IPS DF 19.7 (cell line): ENCODE results near the gene CXCR5.

ENCODE experiments used
- DNase-seq: peaks from one replicate; pipeline ENCODE4 v3.0.0-alpha.2; 2013; ENCODE audit warnings: low read depth, low spot score

CXCR5 gene

DNA sequence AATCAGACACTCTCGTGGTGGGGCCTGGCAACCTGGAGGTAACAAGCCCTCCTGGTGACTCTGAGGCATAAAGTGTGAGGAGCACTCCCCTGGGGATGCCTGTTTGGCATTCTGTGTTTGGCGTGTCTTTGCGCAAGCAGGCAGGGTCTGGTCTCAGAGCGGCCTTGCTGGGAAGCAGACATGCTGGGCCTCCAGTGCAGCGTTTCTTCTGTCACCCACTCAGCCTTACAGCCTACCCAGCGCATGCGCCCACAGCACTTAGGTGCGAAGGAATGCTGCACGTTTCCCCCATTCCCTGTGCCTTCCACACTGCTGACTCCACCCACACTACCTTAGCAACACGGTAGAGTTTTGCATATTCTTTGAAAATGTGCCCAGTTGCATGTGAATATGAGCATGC lies 7.4 kb upstream of the CXCR5 start:
- DNase-seq = no peak

DNA sequence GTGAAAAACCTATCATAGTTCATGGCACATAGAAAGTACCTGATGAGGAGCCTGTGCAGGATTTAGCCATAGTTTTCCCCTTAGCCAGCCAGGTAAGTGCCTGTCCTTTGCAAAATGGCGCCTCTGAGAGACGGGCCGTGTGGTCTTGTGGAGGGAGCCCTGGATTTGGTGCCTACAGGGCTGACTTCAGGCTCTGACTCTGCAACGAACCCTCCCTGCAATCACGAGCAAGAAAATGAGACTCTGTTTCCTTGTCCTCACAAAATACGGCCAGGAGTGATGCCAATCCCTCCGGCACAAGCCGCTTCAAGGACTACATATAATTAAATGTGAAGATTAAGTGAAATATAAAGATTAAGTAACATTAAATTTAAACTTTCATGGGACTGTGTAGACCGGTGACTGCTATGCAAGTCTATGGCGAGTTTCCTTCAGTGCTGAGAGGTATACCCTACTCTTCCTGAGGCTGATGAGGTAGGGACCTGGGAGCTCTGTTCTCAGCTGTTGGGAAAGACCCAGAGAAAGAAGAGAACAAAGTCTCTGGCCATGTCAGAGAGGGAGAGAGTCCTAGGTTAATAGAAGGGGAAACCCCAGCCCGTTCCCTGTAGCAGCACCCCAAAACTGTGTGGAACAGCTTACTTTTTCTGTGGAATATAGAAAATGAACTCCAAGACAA lies 6.1 kb upstream of the CXCR5 start:
- no peak for DNase-seq

DNA sequence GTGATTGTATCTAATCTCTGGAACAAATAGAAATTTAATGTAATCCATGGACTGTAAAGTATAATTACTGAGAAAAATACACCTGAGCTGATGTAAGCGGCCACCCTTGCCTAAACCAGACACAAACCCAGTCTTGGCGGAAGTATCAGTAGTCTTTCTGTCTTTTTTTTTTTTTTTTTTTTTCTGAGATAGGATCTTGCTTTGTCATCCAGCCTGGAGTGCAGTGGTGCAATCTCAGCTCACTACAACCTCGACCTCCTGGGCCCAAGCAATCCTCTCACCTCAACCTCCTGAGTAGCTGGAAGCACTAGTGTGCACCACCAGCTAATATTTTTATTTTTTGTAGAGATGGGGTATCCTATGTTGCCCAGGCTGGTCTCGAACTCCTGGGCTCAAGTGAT lies 5.5 kb upstream of the CXCR5 start:
- DNase-seq = no peak

DNA sequence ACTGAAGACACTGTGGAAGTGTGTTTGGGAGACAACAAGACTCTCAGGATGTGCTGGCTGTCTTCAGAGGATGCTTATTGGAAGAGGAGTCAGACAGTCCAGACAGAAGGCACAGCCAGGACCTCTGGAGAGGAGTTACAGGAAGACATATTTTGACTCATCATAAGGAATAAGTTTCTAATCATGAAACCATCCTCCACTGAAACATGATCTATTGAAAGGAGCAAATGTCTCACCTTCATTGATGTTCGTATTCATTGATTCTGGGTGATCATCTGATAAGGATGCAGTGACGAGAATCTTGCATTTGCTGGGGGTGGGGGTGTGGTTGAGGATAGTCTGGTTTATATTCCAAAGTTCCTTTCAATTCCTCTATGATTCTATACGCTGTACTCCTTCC lies 2.5 kb upstream of the CXCR5 start:
- no peak for DNase-seq

DNA sequence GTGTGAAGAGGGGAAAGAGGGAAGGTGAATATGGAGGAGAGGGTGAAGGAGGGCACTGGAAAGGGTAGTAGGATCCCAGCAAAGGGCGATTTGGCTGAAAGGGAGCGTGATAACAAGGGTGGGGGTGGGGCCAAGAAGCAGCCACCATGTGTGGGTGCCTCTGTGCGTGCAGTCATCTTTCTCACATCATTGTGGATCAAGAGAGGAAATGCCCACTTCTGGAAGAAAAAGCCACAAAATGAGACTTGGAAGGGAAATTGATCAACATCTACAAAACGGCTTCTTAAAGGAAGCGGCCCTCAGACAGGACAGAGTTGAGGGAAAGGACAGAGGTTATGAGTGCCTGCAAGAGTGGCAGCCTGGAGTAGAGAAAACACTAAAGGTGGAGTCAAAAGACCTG lies 1.2 kb upstream of the CXCR5 start:
- no peak for DNase-seq

DNA sequence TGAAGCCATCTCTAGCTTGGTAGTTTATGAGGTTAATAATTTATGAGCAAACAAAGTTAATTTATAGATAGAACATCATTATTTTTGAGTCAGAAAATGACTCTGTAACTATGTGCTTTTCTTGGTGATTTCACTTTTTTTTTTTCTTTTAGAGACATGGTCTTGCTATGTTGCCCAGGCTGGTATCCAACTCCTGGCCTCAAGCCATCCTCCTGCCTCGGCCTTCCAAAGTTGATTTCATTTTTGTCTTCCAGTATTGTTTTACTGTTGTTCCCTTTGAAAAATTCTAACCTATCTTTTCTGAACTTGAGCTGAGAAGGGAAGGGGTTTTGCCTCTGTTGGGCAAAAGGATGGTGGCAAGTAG lies 706 bp upstream of the CXCR5 start:
- no peak for DNase-seq

DNA sequence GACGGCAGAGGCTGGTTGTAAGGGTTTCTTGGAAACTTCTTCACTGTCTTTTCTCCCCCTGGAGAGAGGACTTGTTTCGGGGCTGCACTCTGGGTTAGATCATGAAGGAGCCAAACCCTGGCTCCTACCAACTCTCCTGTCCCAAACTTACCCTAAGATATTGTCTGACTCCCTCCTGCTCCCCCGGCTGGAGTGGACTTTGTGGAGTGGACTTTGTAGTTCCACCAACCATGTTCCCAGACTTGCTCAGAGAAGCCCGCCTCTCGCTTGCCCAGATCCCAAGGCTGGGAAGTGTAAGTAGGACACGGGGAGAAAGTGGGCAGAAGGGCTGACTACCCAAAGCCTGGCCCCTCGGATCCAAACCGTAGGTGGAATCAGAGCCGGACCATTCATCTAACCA lies 1.2 kb downstream of the CXCR5 start:
- no peak for DNase-seq

DNA sequence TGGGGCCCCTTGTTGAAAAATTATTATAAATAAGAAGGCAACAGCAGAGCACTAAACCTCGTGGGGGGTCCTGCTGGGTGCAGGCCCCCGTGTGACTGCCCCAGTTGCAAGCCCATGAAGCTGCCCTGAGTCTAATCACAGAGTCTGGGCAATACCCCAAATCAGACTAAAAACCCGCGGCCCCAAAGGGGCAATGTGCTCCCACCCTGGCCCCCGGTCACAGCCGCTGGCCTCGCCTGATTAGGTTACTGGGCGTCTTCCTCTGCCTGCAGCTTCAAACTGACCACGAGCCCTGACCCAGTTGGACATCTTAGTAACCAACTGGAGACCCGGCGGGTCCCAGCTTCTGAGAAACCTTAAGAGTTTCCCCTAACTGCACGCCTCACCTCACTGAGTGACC lies 1.6 kb downstream of the CXCR5 start:
- no peak for DNase-seq

DNA sequence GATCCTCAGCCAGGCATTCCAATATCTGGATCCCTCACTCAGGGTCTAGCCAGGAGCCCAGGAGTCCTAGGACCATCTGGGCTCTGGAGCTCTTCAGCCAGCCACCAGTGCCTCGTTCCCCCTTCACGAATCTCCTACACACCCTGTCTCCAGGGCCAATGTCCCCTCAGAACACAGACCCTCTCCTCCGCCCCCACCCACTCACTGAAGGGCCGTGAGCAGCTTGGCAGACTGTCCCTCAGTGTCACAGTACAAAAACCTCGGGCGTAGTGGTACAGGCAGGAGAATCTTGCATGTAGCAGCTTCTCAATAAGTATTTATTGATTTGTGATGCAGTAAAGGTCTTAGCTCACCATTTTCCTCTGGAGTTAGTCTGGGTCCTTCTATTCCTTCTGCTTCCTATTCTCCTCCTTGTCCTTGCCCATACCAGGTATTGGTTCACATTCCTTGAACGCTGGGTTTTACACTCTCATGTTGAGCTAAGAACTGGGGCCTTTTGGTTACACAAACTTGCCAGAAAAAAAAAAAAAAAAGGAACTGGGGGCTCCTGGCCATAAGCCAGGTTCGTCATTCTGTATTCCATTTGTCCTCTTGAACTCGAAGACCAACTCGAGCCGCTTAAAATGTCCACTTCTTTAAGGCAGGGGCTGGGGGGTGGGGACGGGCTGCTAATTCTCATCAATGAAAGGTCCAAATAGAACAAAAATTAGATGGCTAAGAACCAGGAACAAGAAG lies 2.3 kb downstream of the CXCR5 start:
- no peak for DNase-seq

DNA sequence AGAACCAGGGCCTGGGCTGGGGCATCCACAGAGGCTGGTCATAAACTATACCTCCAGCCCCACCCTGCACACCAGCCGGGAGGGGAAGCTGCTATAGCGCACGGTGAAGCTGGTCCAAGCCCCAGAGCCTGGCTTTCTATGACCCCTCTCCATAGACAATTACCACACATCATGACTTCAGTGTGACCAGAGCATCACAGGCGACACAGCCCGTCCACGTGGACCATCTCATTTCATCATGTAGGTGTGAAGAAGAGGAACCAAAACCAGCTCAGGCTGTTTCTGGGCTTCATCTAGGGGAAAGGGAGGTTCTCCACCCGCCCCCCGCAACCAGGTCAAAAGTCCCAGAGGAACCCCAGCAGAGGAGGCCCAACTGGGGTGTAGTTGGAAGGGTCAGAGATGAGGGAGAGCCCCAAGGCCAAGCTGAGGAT lies 3.0 kb downstream of the CXCR5 start:
- DNase-seq = no peak

DNA sequence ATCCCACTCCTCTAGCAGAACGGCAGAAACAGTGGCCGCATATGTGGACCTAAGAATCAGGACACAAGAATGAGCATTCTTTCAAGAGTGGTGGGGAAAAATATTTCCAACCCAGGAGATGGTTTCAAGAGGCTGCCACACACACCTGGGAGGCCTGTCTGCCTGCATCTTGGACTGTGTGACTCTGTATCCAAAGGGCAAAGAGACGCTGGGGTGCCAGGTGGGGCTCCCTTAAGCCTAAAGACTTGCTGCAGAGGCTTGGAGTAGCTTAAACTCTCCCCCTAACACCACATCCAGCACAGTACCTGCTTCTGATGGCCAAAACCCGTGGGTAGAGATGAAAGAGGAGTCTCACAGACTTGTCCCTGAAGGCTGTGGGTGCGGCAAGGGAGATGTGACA lies 3.5 kb downstream of the CXCR5 start:
- DNase-seq = no peak

DNA sequence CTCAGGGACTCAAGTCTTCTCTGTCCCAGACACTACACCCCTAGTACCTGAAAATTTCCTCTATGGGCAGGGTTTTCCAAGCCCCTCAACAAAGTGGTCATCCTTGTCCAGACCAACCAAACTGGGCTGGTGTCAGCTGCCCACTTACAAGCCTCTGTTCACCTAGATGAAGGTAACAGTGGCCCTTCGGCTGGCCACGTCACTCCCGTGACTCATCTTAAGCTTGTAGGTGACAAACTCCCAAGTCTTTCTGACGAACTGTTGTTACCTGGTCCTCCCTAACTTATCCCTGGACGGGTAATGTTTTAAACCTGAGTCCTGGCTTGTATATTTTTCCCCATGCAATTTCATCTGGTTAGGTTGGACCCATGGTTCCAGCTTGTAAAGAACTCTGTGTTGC lies 4.7 kb downstream of the CXCR5 start:
- no peak for DNase-seq

DNA sequence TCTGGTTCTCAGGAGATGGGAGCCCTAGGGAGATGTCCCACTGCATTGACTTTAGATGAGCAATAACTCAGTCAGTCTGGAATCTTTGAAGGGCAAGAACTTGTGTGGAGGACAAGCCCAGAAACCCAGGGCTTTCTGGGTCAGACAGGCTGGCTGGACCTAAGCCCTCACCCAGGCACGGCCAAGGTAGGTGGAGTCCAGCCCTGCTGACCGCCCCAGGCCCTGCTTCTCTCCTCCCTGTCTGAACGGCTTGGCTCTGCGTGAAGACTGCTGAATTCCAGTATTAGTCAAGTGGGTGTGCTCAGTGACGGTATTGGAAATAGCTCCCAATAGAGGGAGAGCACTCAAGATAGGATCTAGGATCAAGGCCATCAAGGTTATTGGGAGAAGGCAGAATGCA lies 6.1 kb downstream of the CXCR5 start:
- DNase-seq = no peak

DNA sequence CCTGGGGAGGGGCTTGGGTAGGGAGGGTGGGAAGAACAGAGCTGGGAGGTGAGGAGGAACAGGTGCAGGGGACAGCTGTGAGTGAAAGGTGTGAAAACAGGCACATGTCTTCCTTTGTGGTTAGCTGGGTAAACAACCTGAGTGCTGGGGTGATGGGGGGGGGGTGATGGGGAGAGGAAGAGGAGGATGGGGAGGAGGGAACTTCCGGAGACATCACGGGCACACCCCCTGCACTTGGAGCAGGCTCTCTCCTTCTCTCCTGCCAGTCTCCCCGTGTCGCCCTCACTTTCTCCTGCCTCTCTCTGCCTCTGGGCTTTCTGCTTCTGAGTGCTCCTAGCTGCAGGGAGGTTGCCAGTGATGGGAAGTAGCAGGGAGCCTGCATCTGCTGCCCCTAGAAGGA lies 8.8 kb downstream of the CXCR5 start:
- no peak for DNase-seq

DNA sequence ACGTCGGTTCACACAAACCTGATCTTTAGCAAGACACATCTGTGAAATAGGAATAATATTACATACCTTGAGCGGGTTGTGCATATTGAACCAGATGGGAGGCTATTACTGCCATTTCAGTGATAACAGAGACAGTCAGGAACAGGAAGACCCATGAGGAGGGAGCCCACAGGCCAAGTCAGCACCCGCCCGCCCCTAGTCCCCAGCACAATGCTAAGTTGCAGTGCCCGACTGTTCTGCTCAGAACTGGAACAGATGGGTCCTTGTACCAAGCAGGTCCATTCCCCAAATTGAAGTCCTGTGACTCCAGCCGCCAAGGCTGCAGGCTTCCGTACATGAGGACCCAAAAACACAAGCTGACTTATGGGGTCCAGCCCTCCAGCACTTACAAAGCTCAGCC lies 9.3 kb downstream of the CXCR5 start:
- no peak for DNase-seq

DNA sequence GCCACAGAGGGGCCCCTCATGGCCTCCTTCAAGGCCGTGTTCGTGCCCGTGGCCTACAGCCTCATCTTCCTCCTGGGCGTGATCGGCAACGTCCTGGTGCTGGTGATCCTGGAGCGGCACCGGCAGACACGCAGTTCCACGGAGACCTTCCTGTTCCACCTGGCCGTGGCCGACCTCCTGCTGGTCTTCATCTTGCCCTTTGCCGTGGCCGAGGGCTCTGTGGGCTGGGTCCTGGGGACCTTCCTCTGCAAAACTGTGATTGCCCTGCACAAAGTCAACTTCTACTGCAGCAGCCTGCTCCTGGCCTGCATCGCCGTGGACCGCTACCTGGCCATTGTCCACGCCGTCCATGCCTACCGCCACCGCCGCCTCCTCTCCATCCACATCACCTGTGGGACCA lies 10.0 kb downstream of the CXCR5 start:
- DNase-seq = no peak

DNA sequence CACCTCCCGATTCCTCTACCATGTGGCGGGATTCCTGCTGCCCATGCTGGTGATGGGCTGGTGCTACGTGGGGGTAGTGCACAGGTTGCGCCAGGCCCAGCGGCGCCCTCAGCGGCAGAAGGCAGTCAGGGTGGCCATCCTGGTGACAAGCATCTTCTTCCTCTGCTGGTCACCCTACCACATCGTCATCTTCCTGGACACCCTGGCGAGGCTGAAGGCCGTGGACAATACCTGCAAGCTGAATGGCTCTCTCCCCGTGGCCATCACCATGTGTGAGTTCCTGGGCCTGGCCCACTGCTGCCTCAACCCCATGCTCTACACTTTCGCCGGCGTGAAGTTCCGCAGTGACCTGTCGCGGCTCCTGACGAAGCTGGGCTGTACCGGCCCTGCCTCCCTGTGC lies 10.5 kb downstream of the CXCR5 start:
- no peak for DNase-seq

DNA sequence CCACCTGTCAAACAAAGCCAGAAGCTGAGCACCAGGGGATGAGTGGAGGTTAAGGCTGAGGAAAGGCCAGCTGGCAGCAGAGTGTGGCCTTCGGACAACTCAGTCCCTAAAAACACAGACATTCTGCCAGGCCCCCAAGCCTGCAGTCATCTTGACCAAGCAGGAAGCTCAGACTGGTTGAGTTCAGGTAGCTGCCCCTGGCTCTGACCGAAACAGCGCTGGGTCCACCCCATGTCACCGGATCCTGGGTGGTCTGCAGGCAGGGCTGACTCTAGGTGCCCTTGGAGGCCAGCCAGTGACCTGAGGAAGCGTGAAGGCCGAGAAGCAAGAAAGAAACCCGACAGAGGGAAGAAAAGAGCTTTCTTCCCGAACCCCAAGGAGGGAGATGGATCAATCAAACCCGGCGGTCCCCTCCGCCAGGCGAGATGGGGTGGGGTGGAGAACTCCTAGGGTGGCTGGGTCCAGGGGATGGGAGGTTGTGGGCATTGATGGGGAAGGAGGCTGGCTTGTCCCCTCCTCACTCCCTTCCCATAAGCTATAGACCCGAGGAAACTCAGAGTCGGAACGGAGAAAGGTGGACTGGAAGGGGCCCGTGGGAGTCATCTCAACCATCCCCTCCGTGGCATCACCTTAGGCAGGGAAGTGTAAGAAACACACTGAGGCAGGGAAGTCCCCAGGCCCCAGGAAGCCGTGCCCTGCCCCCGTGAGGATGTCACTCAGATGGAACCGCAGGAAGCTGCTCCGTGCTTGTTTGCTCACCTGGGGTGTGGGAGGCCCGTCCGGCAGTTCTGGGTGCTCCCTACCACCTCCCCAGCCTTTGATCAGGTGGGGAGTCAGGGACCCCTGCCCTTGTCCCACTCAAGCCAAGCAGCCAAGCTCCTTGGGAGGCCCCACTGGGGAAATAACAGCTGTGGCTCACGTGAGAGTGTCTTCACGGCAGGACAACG lies 11.7 kb downstream of the CXCR5 start:
- DNase-seq = no peak

DNA sequence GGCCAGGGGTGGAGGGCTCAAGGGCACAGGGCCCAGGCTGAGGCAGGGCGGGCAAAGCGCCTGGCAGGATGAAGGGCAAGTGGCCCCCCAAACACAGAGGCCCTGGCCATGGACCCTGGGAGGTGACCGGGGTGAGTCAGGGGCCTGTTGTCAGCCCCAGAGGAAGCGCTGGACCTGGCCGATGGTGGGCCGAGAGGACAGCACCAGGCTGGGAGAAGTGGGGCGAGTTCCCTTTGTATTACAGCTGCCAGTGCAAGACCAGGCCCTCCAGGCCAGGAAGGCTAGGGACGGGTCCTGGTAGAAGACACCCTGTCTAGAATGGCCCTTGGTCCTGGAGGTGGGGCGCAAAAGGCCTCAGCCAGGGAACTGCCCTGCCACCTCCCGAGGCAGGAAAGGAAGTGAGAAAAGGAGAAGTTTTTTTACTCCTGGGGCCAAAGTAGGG lies 12.8 kb downstream of the CXCR5 start:
- no peak for DNase-seq

DNA sequence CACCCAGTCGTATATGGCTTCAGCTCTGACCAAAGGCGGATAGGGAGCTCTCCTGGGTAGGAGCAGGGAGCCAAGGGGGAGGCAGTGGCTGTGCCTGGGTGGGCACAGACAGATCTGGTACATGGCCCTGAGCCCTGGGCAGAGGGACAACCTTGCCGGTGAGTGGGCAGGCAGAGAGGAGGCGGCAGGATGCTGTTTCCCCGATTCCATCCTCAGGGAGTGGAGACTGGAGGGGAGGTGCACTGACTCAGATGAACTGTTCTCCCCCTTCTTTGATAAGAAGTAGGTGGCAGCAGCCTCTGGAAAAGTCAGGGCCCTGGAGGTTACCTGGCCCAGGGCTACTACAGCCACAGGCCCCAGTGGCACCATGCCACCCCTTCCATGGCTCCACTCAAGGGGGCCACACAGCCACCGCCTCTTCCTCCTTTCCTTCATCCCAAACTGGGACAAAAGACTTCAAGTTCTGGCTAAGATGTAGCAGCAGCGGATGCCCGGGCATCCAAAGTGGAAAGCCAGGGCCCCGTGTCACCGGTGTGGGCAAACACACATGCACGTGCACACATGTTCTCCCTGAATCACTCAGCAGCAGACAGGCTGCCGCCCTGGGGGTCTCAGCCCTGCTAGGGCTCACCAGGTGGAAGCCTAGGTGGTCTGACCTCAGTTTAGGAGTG lies 13.4 kb downstream of the CXCR5 start:
- DNase-seq = no peak

DNA sequence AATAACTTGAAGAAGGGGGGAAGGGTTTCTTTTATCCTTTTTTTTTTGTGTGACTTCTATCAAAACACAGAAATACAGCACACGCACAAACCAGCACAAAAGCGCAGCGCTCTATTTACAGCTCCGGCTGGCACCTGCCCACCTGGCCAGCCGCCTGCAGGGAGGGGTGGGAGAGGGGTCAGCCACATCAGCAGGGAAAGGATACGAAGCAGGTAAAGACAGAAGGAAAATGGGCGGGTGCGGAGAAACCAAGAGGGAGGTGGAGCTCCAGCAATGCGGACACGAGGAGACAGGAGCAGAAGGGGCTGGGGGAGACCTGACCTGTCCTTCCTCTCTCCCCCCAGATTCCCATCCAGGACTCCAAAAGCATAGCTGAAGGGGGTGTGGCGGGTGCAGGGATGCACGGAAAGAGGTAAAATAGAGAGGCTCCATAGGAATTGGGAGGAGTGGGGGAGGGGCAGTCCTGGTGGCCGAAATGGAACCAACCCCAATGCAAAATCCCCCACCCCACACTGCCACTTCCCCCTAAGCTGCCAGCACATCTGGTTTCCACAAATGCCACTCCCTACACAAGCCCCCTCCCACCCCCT lies 14.1 kb downstream of the CXCR5 start:
- DNase-seq = no peak
